ENCODE results near the gene BPIFA3.

The BPIFA3 gene

GRCh38 chr20:33273117-33273851 lies 56.1 kb downstream of the BPIFA3 start:
- Histone ChIP-seq H3K9me3 (ENCODE audit: control insufficient read depth, low read length) (no peaks in the 10 kb centered on the region), H3K4me2 (ENCODE audit: low read length) (no peak overlapping the region), H2AFZ (no peak overlapping the region)

GRCh38 chr20:33275215-33275614 lies 58.1 kb downstream of the BPIFA3 start:
- H3K27ac ChIP-seq, result no peak overlapping the region
- no peaks in the 10 kb centered on the region for H3K9me3 ChIP-seq (ENCODE audit: control insufficient read depth, low read length)
- H3K36me3 ChIP-seq (ENCODE audit: control insufficient read depth, insufficient read depth, low read length), result no peaks in the 10 kb centered on the region
- TF ChIP-seq, protein P1, sequence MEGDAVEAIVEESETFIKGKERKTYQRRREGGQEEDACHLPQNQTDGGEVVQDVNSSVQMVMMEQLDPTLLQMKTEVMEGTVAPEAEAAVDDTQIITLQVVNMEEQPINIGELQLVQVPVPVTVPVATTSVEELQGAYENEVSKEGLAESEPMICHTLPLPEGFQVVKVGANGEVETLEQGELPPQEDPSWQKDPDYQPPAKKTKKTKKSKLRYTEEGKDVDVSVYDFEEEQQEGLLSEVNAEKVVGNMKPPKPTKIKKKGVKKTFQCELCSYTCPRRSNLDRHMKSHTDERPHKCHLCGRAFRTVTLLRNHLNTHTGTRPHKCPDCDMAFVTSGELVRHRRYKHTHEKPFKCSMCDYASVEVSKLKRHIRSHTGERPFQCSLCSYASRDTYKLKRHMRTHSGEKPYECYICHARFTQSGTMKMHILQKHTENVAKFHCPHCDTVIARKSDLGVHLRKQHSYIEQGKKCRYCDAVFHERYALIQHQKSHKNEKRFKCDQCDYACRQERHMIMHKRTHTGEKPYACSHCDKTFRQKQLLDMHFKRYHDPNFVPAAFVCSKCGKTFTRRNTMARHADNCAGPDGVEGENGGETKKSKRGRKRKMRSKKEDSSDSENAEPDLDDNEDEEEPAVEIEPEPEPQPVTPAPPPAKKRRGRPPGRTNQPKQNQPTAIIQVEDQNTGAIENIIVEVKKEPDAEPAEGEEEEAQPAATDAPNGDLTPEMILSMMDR (IDR thresholded peaks at IDR 0.05), result no peak
- H3K27me3 ChIP-seq (ENCODE audit: control insufficient read depth, insufficient read depth, low read length), result no peaks in the 10 kb centered on the region
- H3K9ac ChIP-seq, result no peak overlapping the region
- no peak overlapping the region for H3K4me3 ChIP-seq (ENCODE audit: low read depth, low read length)
- H3K79me2 ChIP-seq, result no peaks in the 10 kb centered on the region
- no peak overlapping the region for H3K4me2 ChIP-seq (ENCODE audit: low read length)
- peaks cover 46% of the 10 kb centered on the region for H3K4me1 ChIP-seq
- no peak overlapping the region for H2AFZ ChIP-seq

More at GRCh38 chr20:33273117-33273851, 56.1 kb downstream of the BPIFA3 start:
- Histone ChIP-seq H3K79me2 (no peaks in the 10 kb centered on the region), H3K27ac (no peak overlapping the region), H3K4me1 (peaks cover 27% of the 10 kb centered on the region), H3K9ac (no peak overlapping the region), H3K4me3 (ENCODE audit: low read depth, low read length) (no peak overlapping the region), H3K27me3 (ENCODE audit: control insufficient read depth, insufficient read depth, low read length) (no peaks in the 10 kb centered on the region), H3K36me3 (ENCODE audit: control insufficient read depth, insufficient read depth, low read length) (no peaks in the 10 kb centered on the region)
- TF ChIP-seq, protein P1 (IDR thresholded peaks at IDR 0.05), result no peak

DNA sequence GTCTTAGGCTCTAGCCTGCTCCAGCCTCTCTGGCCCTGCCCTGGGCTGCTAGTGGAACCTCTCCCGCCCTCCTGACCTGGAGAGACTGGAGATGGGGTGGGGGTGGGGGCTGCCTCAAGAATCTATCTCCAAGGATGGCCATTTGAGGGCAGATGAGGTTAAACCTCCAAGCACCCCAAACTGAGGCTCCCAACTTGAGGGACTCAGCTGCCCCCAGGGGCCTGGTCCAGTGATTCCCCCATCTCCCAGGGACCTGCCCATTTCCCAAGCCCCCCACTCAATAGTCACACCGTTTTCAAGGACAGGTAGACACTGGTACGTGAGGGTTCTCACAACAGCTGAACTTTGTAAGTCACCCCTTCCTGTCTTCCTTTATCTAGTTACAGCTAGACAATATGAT lies 58.7 kb downstream of the BPIFA3 start:
- H3K9me3 ChIP-seq (ENCODE audit: control insufficient read depth, low read length), result no peaks in the 10 kb centered on the region
- no peaks in the 10 kb centered on the region for H3K27me3 ChIP-seq (ENCODE audit: control insufficient read depth, insufficient read depth, low read length)
- no peaks in the 10 kb centered on the region for H3K79me2 ChIP-seq

DNA sequence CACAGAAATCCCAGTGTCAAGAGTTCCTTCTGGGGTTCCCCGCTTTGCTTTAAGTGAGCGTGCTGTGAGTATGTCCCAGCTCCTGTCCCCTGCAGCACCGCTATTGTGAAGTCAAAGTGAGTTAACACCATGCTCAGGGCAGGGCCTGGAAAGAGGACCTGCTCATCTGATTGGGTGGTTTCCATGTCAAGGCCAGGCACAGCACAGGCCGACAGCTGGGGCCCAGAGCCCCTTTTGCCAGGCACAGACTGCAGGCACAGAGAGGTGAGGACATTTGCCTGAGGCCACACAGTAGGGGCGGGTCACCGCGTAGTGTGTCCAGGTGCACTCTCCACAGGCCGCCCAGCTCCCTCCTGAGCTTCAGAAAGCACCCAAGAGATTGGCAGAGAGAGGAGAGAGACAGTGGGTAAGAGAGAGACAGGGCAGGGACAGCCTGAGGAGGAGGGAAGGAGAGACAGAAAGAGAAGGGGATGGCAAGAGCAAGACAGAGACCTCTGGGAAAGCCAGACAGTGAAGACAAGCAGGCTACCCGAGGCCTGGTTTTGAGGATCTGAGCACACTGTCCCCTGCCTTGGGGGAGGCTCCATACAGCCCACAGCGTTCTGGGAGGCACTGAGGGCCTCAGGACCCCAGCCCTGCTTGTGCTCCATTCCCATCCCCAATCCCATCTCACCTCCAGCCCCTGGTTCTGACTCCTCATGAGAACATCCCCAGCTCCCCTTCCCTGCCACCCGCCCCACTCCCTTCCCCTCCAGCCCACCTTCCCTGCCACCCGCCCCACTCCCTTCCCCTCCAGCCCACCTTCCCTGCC lies 59.4 kb downstream of the BPIFA3 start:
- H3K9me3 ChIP-seq (ENCODE audit: control insufficient read depth, low read length), result no peaks in the 10 kb centered on the region
- H3K79me2 ChIP-seq, result no peaks in the 10 kb centered on the region
- H2AFZ ChIP-seq, result peak overlapping the region; percentile 61
- H3K4me3 ChIP-seq (ENCODE audit: low read depth, low read length), result no peak overlapping the region
- peaks cover 51% of the 10 kb centered on the region for H3K4me1 ChIP-seq
- no peak overlapping the region for H3K9ac ChIP-seq
- TF ChIP-seq, protein P1 (IDR thresholded peaks at IDR 0.05), result no peak
- no peaks in the 10 kb centered on the region for H3K36me3 ChIP-seq (ENCODE audit: control insufficient read depth, insufficient read depth, low read length)
- no peak overlapping the region for H3K4me2 ChIP-seq (ENCODE audit: low read length)
- no peak overlapping the region for H3K27ac ChIP-seq
- no peaks in the 10 kb centered on the region for H3K27me3 ChIP-seq (ENCODE audit: control insufficient read depth, insufficient read depth, low read length)

More for the DNA sequence above, 58.7 kb downstream of the BPIFA3 start:
- Histone ChIP-seq H3K4me1 (peaks cover 51% of the 10 kb centered on the region), H2AFZ (peak overlapping the region; percentile 61), H3K4me3 (ENCODE audit: low read depth, low read length) (no peak overlapping the region), H3K27ac (no peak overlapping the region), H3K9ac (no peak overlapping the region), H3K4me2 (ENCODE audit: low read length) (no peak overlapping the region), H3K36me3 (ENCODE audit: control insufficient read depth, insufficient read depth, low read length) (no peaks in the 10 kb centered on the region)
- TF ChIP-seq, protein P1 (IDR thresholded peaks at IDR 0.05), result no peak
